ENCODE results near the gene GIGYF1. TPM values are rescaled to one million over a fixed set of nuclear protein-coding genes. Genes with fewer than 3 reads are reported as not detected.
A peak's percentile ranks its signal among the peaks of the same experiment; 100 is the strongest.

GIGYF1 gene
- total and polyA plus RNA-seq, 2 of the 13 experiments (the other 11 are each of a cell fraction or from before 2014, with no cell fraction given) = 7.6 to 16.1 TPM

- peak; percentile 98 for TF ChIP-seq USF2 (IDR thresholded peaks at IDR 0.05; ENCODE audit: low read depth, low read length)
- peak; percentile 95 for TF ChIP-seq USF2 (CRISPR knock-in tag; IDR thresholded peaks at IDR 0.05; ENCODE audit: borderline replicate concordance)
- TF ChIP-seq U2AF2 (IDR thresholded peaks at IDR 0.05; ENCODE audit: low read depth, low read length) = no peak
- no peak for TF ChIP-seq ZNF775 (CRISPR knock-in tag; IDR thresholded peaks at IDR 0.05; ENCODE audit: borderline replicate concordance)
- TF ChIP-seq ETV5 (CRISPR knock-in tag; IDR thresholded peaks at IDR 0.05; ENCODE audit: borderline replicate concordance) = peak; percentile 30
- TF ChIP-seq ZFP36 (IDR thresholded peaks at IDR 0.05; ENCODE audit: borderline replicate concordance, low read depth, low read length, partially characterized antibody) = no peak
- peak; percentile 56; the same call in 1 of the 2 replicates for TF ChIP-seq MYC (CRISPR knock-in tag; IDR thresholded peaks at IDR 0.05; ENCODE audit: borderline replicate concordance)
- peak; percentile 70; the same call in 1 of the 2 replicates for TF ChIP-seq ZIK1 (CRISPR knock-in tag; IDR thresholded peaks at IDR 0.05; ENCODE audit: borderline replicate concordance, low read depth)
- TF ChIP-seq, protein P1, sequence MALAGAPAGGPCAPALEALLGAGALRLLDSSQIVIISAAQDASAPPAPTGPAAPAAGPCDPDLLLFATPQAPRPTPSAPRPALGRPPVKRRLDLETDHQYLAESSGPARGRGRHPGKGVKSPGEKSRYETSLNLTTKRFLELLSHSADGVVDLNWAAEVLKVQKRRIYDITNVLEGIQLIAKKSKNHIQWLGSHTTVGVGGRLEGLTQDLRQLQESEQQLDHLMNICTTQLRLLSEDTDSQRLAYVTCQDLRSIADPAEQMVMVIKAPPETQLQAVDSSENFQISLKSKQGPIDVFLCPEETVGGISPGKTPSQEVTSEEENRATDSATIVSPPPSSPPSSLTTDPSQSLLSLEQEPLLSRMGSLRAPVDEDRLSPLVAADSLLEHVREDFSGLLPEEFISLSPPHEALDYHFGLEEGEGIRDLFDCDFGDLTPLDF (CRISPR knock-in tag; IDR thresholded peaks at IDR 0.05) = peak; percentile 84
- no peak for TF ChIP-seq MTF2 (CRISPR knock-in tag; IDR thresholded peaks at IDR 0.05; ENCODE audit: borderline replicate concordance)
- peak; percentile 53; the same call in 1 of the 2 replicates for TF ChIP-seq ZNF350 (CRISPR knock-in tag; IDR thresholded peaks at IDR 0.05; ENCODE audit: borderline replicate concordance, low read depth)
- TF ChIP-seq, protein P2, sequence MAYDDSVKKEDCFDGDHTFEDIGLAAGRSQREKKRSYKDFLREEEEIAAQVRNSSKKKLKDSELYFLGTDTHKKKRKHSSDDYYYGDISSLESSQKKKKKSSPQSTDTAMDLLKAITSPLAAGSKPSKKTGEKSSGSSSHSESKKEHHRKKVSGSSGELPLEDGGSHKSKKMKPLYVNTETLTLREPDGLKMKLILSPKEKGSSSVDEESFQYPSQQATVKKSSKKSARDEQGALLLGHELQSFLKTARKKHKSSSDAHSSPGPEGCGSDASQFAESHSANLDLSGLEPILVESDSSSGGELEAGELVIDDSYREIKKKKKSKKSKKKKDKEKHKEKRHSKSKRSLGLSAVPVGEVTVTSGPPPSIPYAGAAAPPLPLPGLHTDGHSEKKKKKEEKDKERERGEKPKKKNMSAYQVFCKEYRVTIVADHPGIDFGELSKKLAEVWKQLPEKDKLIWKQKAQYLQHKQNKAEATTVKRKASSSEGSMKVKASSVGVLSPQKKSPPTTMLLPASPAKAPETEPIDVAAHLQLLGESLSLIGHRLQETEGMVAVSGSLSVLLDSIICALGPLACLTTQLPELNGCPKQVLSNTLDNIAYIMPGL (CRISPR knock-in tag; IDR thresholded peaks at IDR 0.05; ENCODE audit: borderline replicate concordance in 1 of 2, low read depth in 1 of 2) = peak; percentile 74 to 81; a peak in 3 of 4 replicates
- TF ChIP-seq MAFF (IDR thresholded peaks at IDR 0.05; ENCODE audit: low read depth, low read length) = no peak
- peak; percentile 81; the same call in 1 of the 2 replicates for TF ChIP-seq ZNF589 (CRISPR knock-in tag; conservative IDR thresholded peaks at IDR 0.05)
- TF ChIP-seq ZBTB38 (CRISPR knock-in tag; IDR thresholded peaks at IDR 0.05) = no peak; the same call in none of the 2 replicates
- peak; percentile 36; the same call in 1 of the 2 replicates for TF ChIP-seq SOX5 (CRISPR knock-in tag; IDR thresholded peaks at IDR 0.05; ENCODE audit: borderline replicate concordance)
- TF ChIP-seq ARID3A (IDR thresholded peaks at IDR 0.05; ENCODE audit: low read depth, low read length) = peak; percentile 49; the same call in 1 of the 2 replicates
- TF ChIP-seq ZNF33A (CRISPR knock-in tag; IDR thresholded peaks at IDR 0.05; ENCODE audit: borderline replicate concordance) = no peak
- peak; percentile 78; the same call in 1 of the 2 replicates for TF ChIP-seq ZNF543 (CRISPR knock-in tag; IDR thresholded peaks at IDR 0.05)
- peak; percentile 13; the same call in 1 of the 2 replicates for TF ChIP-seq ZMYM3 (CRISPR knock-in tag; IDR thresholded peaks at IDR 0.05)
- TF ChIP-seq STAG1 (CRISPR knock-in tag; IDR thresholded peaks at IDR 0.05) = 0 out of 2 replicates have a peak, but pooled peaks have one; percentile 9
- no peak for TF ChIP-seq HNRNPH1 (optimal IDR thresholded peaks at IDR 0.05; ENCODE audit: low read depth, low read length)
- peak; percentile 94 for TF ChIP-seq SP4 (CRISPR knock-in tag; IDR thresholded peaks at IDR 0.05)
These were observed 20.6 kb downstream of the GIGYF1 start, which contains the start of gene GNB2 (continued) for GRCh38 chr7:100673302-100673941.

Data from HepG2 (cell line).